HCT116 (cell line): ENCODE data around the gene SRP19.

ENCODE experiments used
- CEBPB ChIP-seq: IDR thresholded peaks from 2 replicates; pipeline ENCODE4 v1.6.1; 2012; ENCODE audit warnings: low read depth
- CTCF ChIP-seq, 3 experiments: fragments of 200-600 bp in 1 of 3; sonication (generic) in 1 of 3; IDR thresholded peaks in 2 of 3; conservative IDR thresholded peaks in 1 of 3; 2 replicates each; pipeline ENCODE4 v1.5.1; 2012 to 2017; ENCODE audit warnings: low read depth in 2 of 3, low read length in 2 of 3, antibody characterized with exemption in 1 of 3, borderline replicate concordance in 1 of 3, control low read depth in 1 of 3, mild to moderate bottlenecking in 1 of 3, mixed read lengths in 1 of 3, mixed run types in 1 of 3, moderate library complexity in 1 of 3; ENCODE audit not compliant: insufficient read depth in 1 of 3
- ELF1 ChIP-seq: IDR thresholded peaks from 2 replicates; pipeline ENCODE4 v1.6.1; 2012; ENCODE audit warnings: low read depth, borderline replicate concordance
- EZH2 ChIP-seq: fragments of 200-600 bp; sonication (generic); IDR thresholded peaks from 2 replicates; pipeline ENCODE4 v1.6.1; 2017; ENCODE audit warnings: antibody characterized with exemption, mixed run types
- EZH2phosphoT487 ChIP-seq: fragments of 200-600 bp; IDR thresholded peaks from 2 replicates; pipeline ENCODE4 v1.6.1; 2018; ENCODE audit warnings: antibody characterized with exemption, borderline replicate concordance
- MAX ChIP-seq: IDR thresholded peaks from 2 replicates; pipeline ENCODE4 v1.6.1; 2012
- POLR2A ChIP-seq: IDR thresholded peaks from 2 replicates; pipeline ENCODE4 v1.7.0; 2011; ENCODE audit warnings: borderline replicate concordance; ENCODE audit not compliant: insufficient read depth, insufficient read length; ENCODE audit errors: extremely low read depth
- RAD21 ChIP-seq: IDR thresholded peaks from 2 replicates; pipeline ENCODE4 v1.6.1; 2012; ENCODE audit warnings: low read depth, mild to moderate bottlenecking
- REST ChIP-seq: IDR thresholded peaks from 2 replicates; pipeline ENCODE4 v1.6.1; 2012; ENCODE audit warnings: low read depth
- YY1 ChIP-seq: IDR thresholded peaks from 2 replicates; pipeline ENCODE4 v1.6.1; 2011; ENCODE audit warnings: low read length, low read depth, moderate library complexity, mild to moderate bottlenecking; ENCODE audit not compliant: insufficient replicate concordance; ENCODE audit errors: extremely low read depth

GRCh38 chr5:112880219-112880964, 19.3 kb downstream of the SRP19 start:
- TF ChIP-seq CTCF (IDR thresholded peaks at IDR 0.05 in 2 of 3, conservative IDR thresholded peaks at IDR 0.05 in 1 of 3; ENCODE audit: borderline replicate concordance in 1 of 3, insufficient read depth in 1 of 3, low read depth in 2 of 3, low read length in 2 of 3) (no peak), CEBPB (no peak), EZH2phosphoT487 (no peak), YY1 (no peak), REST (no peak), POLR2A (no peak), ELF1 (no peak), RAD21 (no peak), MAX (no peak), EZH2 (no peak)
